Gastrocnemius medialis (tissue), 4 donors: ENCODE measurements around the gene ADARB2.

ENCODE experiments used
- POLR2A ChIP-seq, 2 donors: fragments of 450-650 bp; IDR thresholded peaks; one replicate each; pipeline ENCODE4 v1.6.1; 2017; ENCODE audit warnings: antibody characterized with exemption in 2 of 2, mild to moderate bottlenecking in 2 of 2, moderate library complexity in 2 of 2
- TF ChIP-seq, protein P1 (sequence below), 5 experiments: fragments of 450-650 bp in 3 of 5; fragments of 200-600 bp in 2 of 5; sonication (generic) in 2 of 5; IDR thresholded peaks in 4 of 5; conservative IDR thresholded peaks in 1 of 5; 1 replicate in 4 of 5; 2 replicates in 1 of 5; pipeline ENCODE4 v1.5.1; 2016 to 2019; ENCODE audit warnings: antibody characterized with exemption in 5 of 5, mild to moderate bottlenecking in 3 of 5, moderate library complexity in 3 of 5

DNA sequence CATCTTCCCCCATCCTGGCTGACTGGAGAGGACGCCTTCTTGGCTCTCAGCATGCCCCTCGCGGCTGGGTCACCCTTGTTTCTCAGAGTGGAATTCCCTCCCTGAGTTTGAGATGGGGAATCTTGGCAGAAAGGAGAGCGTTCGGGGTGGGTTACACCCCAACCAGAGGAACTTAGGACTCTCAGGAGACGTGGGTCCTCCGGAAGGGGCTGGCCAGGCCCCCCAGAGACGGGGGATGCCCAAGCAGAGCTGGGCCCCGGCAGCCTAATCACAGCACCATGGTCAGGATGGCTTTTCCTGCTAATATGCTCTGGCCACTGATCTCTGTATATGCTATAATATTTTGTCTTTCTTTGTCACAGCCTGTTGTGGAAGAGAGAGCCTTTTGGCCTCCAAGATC, 466.8 kb downstream of the ADARB2 start:
- TF ChIP-seq, protein P1, sequence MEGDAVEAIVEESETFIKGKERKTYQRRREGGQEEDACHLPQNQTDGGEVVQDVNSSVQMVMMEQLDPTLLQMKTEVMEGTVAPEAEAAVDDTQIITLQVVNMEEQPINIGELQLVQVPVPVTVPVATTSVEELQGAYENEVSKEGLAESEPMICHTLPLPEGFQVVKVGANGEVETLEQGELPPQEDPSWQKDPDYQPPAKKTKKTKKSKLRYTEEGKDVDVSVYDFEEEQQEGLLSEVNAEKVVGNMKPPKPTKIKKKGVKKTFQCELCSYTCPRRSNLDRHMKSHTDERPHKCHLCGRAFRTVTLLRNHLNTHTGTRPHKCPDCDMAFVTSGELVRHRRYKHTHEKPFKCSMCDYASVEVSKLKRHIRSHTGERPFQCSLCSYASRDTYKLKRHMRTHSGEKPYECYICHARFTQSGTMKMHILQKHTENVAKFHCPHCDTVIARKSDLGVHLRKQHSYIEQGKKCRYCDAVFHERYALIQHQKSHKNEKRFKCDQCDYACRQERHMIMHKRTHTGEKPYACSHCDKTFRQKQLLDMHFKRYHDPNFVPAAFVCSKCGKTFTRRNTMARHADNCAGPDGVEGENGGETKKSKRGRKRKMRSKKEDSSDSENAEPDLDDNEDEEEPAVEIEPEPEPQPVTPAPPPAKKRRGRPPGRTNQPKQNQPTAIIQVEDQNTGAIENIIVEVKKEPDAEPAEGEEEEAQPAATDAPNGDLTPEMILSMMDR (IDR thresholded peaks at IDR 0.05 in 4 of 5, conservative IDR thresholded peaks at IDR 0.05 in 1 of 5), result no peak
- no peak for TF ChIP-seq POLR2A (IDR thresholded peaks at IDR 0.05)
